ENCODE results near the gene CACHD1. TPM values are rescaled to one million over a fixed set of nuclear protein-coding genes. Genes with fewer than 3 reads are reported as not detected.
"Not testable (repeated sequence)": the region's sequence is repeated elsewhere in the genome, so short reads cannot be mapped to it uniquely, and the experiment has no call there.

Gene CACHD1
- total RNA-seq, 2 experiments from 2014 or later: 0.27 to 0.33 TPM

GRCh38 chr1:64691626-64692025, 221.7 kb downstream of the CACHD1 start:
- DNase-seq: no peak
- H3K27me3 Mint-ChIP-seq: peaks cover 2% of the 10 kb centered on the region
- ChIA-PET CTCF (no interaction called here), POLR2A (no interaction called here)
- H3K4me1 Mint-ChIP-seq (ENCODE audit: low read depth): peaks cover 6% of the 10 kb centered on the region
- H3K9me3 Mint-ChIP-seq: no peaks in the 10 kb centered on the region
- no peak overlapping the region for H3K4me3 Mint-ChIP-seq
- intact Hi-C loops (cut with micrococcal nuclease): no loop called here
- no peak overlapping the region for H3K27ac Mint-ChIP-seq
- no peaks in the 10 kb centered on the region for H3K36me3 Mint-ChIP-seq

- ChIA-PET CTCF (no interaction called here), POLR2A (no interaction called here)
- Mint-ChIP-seq H3K4me1 (ENCODE audit: low read depth) (peaks cover 6% of the 10 kb centered on the region), H3K9me3 (no peaks in the 10 kb centered on the region), H3K27ac (no peak overlapping the region), H3K4me3 (no peak overlapping the region), H3K27me3 (peaks cover 2% of the 10 kb centered on the region), H3K36me3 (no peaks in the 10 kb centered on the region)
- no peak for DNase-seq
- intact Hi-C loops (cut with micrococcal nuclease): no loop called here
These were observed 223.0 kb downstream of the CACHD1 start for GRCh38 chr1:64692911-64693310.

GRCh38 chr1:64693406-64693805, 223.5 kb downstream of the CACHD1 start:
- Mint-ChIP-seq H3K27me3 (peaks cover 2% of the 10 kb centered on the region), H3K27ac (no peak overlapping the region), H3K36me3 (no peaks in the 10 kb centered on the region), H3K9me3 (no peaks in the 10 kb centered on the region), H3K4me1 (ENCODE audit: low read depth) (peaks cover 6% of the 10 kb centered on the region), H3K4me3 (no peak overlapping the region)
- ChIA-PET CTCF (no interaction called here), POLR2A (no interaction called here)
- no peak for DNase-seq
- intact Hi-C loops (cut with micrococcal nuclease): no loop called here

GRCh38 chr1:64696879-64697278, 226.9 kb downstream of the CACHD1 start:
- Mint-ChIP-seq H3K36me3 (no peaks in the 10 kb centered on the region), H3K4me3 (no peak overlapping the region), H3K27ac (no peak overlapping the region), H3K4me1 (ENCODE audit: low read depth) (no peaks in the 10 kb centered on the region), H3K27me3 (peaks cover 17% of the 10 kb centered on the region), H3K9me3 (no peaks in the 10 kb centered on the region)
- ChIA-PET POLR2A (interaction anchor here (0.6 kb wide), 1 partner anchor 1588 kb away, joined by 3 read pairs; no protein-coding TSS in a partner anchor), CTCF (no interaction called here)
- DNase-seq: no peak
- intact Hi-C loops (cut with micrococcal nuclease): no loop called here

GRCh38 chr1:64699327-64699726, 229.4 kb downstream of the CACHD1 start:
- peaks cover 20% of the 10 kb centered on the region for H3K27me3 Mint-ChIP-seq
- ChIA-PET POLR2A (no interaction called here), CTCF (interaction anchor here (0.8 kb wide), 1 partner anchor 11 kb away, joined by 3 read pairs; no protein-coding TSS in a partner anchor)
- H3K4me1 Mint-ChIP-seq (ENCODE audit: low read depth): no peaks in the 10 kb centered on the region
- H3K36me3 Mint-ChIP-seq: no peaks in the 10 kb centered on the region
- DNase-seq: no peak
- intact Hi-C loops (cut with micrococcal nuclease): no loop called here
- peaks cover 2% of the 10 kb centered on the region for H3K9me3 Mint-ChIP-seq
- H3K4me3 Mint-ChIP-seq: no peak overlapping the region
- H3K27ac Mint-ChIP-seq: no peak overlapping the region

- DNase-seq: no peak
- Mint-ChIP-seq H3K4me3 (no peak overlapping the region), H3K4me1 (ENCODE audit: low read depth) (no peaks in the 10 kb centered on the region), H3K27ac (no peak overlapping the region), H3K27me3 (peaks cover 20% of the 10 kb centered on the region), H3K36me3 (no peaks in the 10 kb centered on the region), H3K9me3 (peaks cover 2% of the 10 kb centered on the region)
- ChIA-PET POLR2A (no interaction called here), CTCF (no interaction called here)
- intact Hi-C loops (cut with micrococcal nuclease): no loop called here
These were observed 231.1 kb downstream of the CACHD1 start for GRCh38 chr1:64701071-64701470.

- intact Hi-C loops (cut with micrococcal nuclease): no loop called here
- no peaks in the 10 kb centered on the region for H3K36me3 Mint-ChIP-seq
These were observed 232.0 kb downstream of the CACHD1 start for GRCh38 chr1:64701886-64702285.

GRCh38 chr1:64702670-64703069, 232.7 kb downstream of the CACHD1 start:
- peaks cover 20% of the 10 kb centered on the region for H3K27me3 Mint-ChIP-seq

More at GRCh38 chr1:64701886-64702285, 232.0 kb downstream of the CACHD1 start:
- DNase-seq: no peak
- ChIA-PET POLR2A (no interaction called here), CTCF (interaction anchor here (0.6 kb wide), 1 partner anchor 26 kb away, joined by 3 read pairs; no protein-coding TSS in a partner anchor)
- no peak overlapping the region for H3K27ac Mint-ChIP-seq
- H3K9me3 Mint-ChIP-seq: peaks cover 2% of the 10 kb centered on the region
- no peaks in the 10 kb centered on the region for H3K4me1 Mint-ChIP-seq (ENCODE audit: low read depth)
- H3K4me3 Mint-ChIP-seq: no peak overlapping the region
- H3K27me3 Mint-ChIP-seq: peaks cover 20% of the 10 kb centered on the region

GRCh38 chr1:64703600-64703999, 233.7 kb downstream of the CACHD1 start:
- H3K27me3 Mint-ChIP-seq: peaks cover 20% of the 10 kb centered on the region
- no peaks in the 10 kb centered on the region for H3K4me1 Mint-ChIP-seq (ENCODE audit: low read depth)
- H3K36me3 Mint-ChIP-seq: no peaks in the 10 kb centered on the region
- intact Hi-C loops (cut with micrococcal nuclease): no loop called here
- no peak overlapping the region for H3K27ac Mint-ChIP-seq
- no peak for DNase-seq
- no peak overlapping the region for H3K4me3 Mint-ChIP-seq
- peaks cover 2% of the 10 kb centered on the region for H3K9me3 Mint-ChIP-seq
- POLR2A ChIA-PET: no interaction called here
- CTCF ChIA-PET: no interaction called here

More at GRCh38 chr1:64702670-64703069, 232.7 kb downstream of the CACHD1 start:
- POLR2A ChIA-PET; H3K27ac Mint-ChIP-seq; intact Hi-C loops (cut with micrococcal nuclease); H3K9me3 Mint-ChIP-seq; H3K4me3 Mint-ChIP-seq; DNase-seq; CTCF ChIA-PET; H3K4me1 Mint-ChIP-seq (ENCODE audit: low read depth); H3K36me3 Mint-ChIP-seq: not testable (repeated sequence)

- ChIA-PET POLR2A (no interaction called here), CTCF (interaction anchor here (0.5 kb wide), 1 partner anchor 123 kb away, joined by 3 read pairs; no protein-coding TSS in a partner anchor)
- peaks cover 13% of the 10 kb centered on the region for H3K27me3 Mint-ChIP-seq
- no peak overlapping the region for H3K27ac Mint-ChIP-seq
- H3K4me1 Mint-ChIP-seq (ENCODE audit: low read depth): no peaks in the 10 kb centered on the region
- H3K36me3 Mint-ChIP-seq: no peaks in the 10 kb centered on the region
- peaks cover 2% of the 10 kb centered on the region for H3K9me3 Mint-ChIP-seq
- no peak overlapping the region for H3K4me3 Mint-ChIP-seq
- intact Hi-C loops (cut with micrococcal nuclease): no loop called here
- DNase-seq: no peak
These were observed 235.7 kb downstream of the CACHD1 start for GRCh38 chr1:64705591-64705990.

GRCh38 chr1:64711266-64711665, 241.3 kb downstream of the CACHD1 start:
- Mint-ChIP-seq H3K36me3 (no peaks in the 10 kb centered on the region), H3K9me3 (no peaks in the 10 kb centered on the region), H3K27me3 (no peaks in the 10 kb centered on the region), H3K4me3 (no peak overlapping the region), H3K4me1 (ENCODE audit: low read depth) (no peaks in the 10 kb centered on the region), H3K27ac (no peak overlapping the region)
- ChIA-PET POLR2A (no interaction called here), CTCF (no interaction called here)
- no peak for DNase-seq
- intact Hi-C loops (cut with micrococcal nuclease): no loop called here

GRCh38 chr1:64712049-64712448, 242.1 kb downstream of the CACHD1 start:
- Mint-ChIP-seq H3K36me3 (no peaks in the 10 kb centered on the region), H3K4me3 (no peak overlapping the region), H3K27me3 (no peaks in the 10 kb centered on the region), H3K27ac (no peak overlapping the region), H3K9me3 (no peaks in the 10 kb centered on the region), H3K4me1 (ENCODE audit: low read depth) (no peaks in the 10 kb centered on the region)
- DNase-seq: no peak
- ChIA-PET CTCF (no interaction called here), POLR2A (no interaction called here)
- intact Hi-C loops (cut with micrococcal nuclease): no loop called here

GRCh38 chr1:64715186-64715585, 245.3 kb downstream of the CACHD1 start:
- H3K4me3 Mint-ChIP-seq: no peak overlapping the region
- H3K9me3 Mint-ChIP-seq: peaks cover 6% of the 10 kb centered on the region
- H3K27me3 Mint-ChIP-seq: peaks cover 6% of the 10 kb centered on the region
- no peak overlapping the region for H3K27ac Mint-ChIP-seq
- peaks cover 4% of the 10 kb centered on the region for H3K36me3 Mint-ChIP-seq
- ChIA-PET CTCF (no interaction called here), POLR2A (no interaction called here)
- no peaks in the 10 kb centered on the region for H3K4me1 Mint-ChIP-seq (ENCODE audit: low read depth)
- intact Hi-C loops (cut with micrococcal nuclease): no loop called here
- no peak for DNase-seq
